MG63 (cell line): Measurements from ENCODE around the gene MAZ. TPM values are rescaled to one million over a fixed set of nuclear protein-coding genes. Genes with fewer than 3 reads are reported as not detected.

Source experiments
- DNase-seq: peaks from one replicate; pipeline ENCODE4 v3.0.0-alpha.2; 2020
- H3K27me3 ChIP-seq: fragments of 250-450 bp; sonication (Bioruptor Pico); 2 replicates; pipeline ENCODE4 v1.5.1; 2020; ENCODE audit warnings: mild to moderate bottlenecking, moderate library complexity
- H3K36me3 ChIP-seq: fragments of 250-450 bp; sonication (Bioruptor Pico); 2 replicates; pipeline ENCODE4 v1.5.1; 2020; ENCODE audit warnings: mild to moderate bottlenecking, moderate library complexity
- H3K4me3 ChIP-seq: fragments of 250-450 bp; sonication (Bioruptor Pico); 2 replicates; pipeline ENCODE4 v1.5.1; 2020; ENCODE audit warnings: mild to moderate bottlenecking, moderate library complexity
- H3K9me3 ChIP-seq: fragments of 250-450 bp; sonication (Bioruptor Pico); 2 replicates; pipeline ENCODE4 v1.5.1; 2020; ENCODE audit warnings: mild to moderate bottlenecking, moderate library complexity
- total RNA-seq: library from RNA; depleted of rRNA; stranded (reverse); fragments of >200 nt; shearing (Covaris generic); gene quantifications from 2 replicates; pipeline ENCODE4 v1.2.3, GENCODE V29; 2014; ENCODE audit warnings: low replicate concordance

The MAZ gene
- total RNA-seq, 1 experiment from 2014 or later = 420 TPM

GRCh38 chr16:29804455-29805231, 1.7 kb upstream of the MAZ start:
- peaks cover 64% of the 10 kb centered on the region for H3K36me3 ChIP-seq
- peak overlapping the region; percentile 70 for H3K4me3 ChIP-seq
- no peaks in the 10 kb centered on the region for H3K9me3 ChIP-seq
- DNase-seq = peak; percentile 91
- H3K27me3 ChIP-seq = no peaks in the 10 kb centered on the region

DNA sequence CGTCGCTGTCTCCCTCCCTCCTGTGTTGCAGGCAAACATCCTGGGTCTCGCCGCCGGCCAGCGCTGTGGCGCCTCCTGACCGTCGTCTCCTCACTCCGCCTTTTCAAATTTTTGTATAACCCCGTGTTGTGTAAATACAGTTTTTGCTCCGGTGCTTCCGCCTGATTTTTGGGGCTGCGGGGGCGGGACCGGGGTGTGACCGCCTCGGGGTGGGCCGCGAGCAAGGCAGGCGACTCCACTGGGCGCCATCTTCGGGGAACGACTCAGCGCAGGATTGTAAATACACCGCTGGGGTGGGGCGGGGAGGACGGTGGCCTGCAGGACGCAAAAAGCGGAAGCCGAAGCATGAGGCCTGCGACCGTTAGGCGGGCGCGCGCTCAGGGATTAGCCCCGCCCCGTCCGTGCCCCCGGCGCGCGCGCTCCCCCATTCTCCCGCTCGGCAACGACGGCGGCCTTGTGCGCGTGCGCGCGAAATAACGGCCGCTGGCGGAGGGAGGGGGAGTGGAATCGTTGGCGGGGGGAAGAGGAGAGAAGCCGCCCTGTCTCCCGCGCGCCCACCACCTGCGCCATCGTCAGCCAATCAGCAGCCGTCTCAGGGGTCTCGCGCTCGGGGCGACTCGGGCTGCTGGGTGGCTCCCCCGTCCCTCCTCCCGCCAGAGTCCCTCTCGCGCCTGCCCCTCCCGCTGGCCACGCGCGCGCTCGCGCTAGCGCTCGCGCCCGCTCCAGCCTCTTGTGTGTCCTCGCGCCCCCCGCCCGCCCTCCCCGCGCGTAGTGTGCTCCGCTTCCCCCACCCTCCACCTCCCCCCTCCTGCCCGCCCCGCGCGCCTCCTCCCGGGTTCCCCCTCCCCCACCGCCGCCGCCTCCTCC, 864 bp upstream of the MAZ start:
- H3K27me3 ChIP-seq = no peaks in the 10 kb centered on the region
- H3K9me3 ChIP-seq = no peaks in the 10 kb centered on the region
- peak; percentile 99 for DNase-seq
- H3K36me3 ChIP-seq = peaks cover 64% of the 10 kb centered on the region
- peak overlapping the region; percentile 70 for H3K4me3 ChIP-seq

- peaks cover 54% of the 10 kb centered on the region for H3K36me3 ChIP-seq
- no peaks in the 10 kb centered on the region for H3K9me3 ChIP-seq
- peak overlapping the region; percentile 72 for H3K4me3 ChIP-seq
- peak; percentile 96 for DNase-seq
- no peaks in the 10 kb centered on the region for H3K27me3 ChIP-seq
Measured at GRCh38 chr16:29806641-29807425, 504 bp downstream of the MAZ start.

DNA sequence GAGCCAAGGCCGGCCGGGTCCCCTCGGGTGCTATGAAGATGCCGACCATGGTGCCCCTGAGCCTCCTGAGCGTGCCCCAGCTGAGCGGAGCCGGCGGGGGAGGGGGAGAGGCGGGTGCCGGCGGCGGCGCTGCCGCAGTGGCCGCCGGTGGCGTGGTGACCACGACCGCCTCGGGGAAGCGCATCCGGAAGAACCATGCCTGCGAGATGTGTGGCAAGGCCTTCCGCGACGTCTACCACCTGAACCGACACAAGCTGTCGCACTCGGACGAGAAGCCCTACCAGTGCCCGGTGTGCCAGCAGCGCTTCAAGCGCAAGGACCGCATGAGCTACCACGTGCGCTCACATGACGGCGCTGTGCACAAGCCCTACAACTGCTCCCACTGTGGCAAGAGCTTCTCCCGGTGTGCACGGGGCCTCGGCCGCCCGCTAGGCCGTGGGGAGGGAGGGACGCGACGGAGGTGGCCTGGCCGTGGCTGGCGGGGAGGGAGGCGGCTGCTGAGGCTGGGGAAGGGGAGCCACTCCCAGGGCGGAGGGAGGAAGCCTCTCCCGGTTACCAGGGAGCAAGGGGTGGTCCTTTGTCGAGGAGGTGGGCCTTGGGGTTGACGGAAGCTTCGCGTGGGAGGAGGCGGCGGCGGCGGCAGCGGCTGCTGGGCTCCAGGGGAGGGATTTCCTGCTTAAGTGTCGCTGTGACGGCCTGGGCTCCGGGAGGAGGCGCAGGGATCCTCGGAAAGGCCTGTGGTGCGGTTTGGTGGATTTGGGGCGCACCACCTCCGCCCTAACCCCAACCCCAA, 1.3 kb downstream of the MAZ start:
- Histone ChIP-seq H3K27me3 (no peaks in the 10 kb centered on the region), H3K9me3 (no peaks in the 10 kb centered on the region), H3K36me3 (peaks cover 49% of the 10 kb centered on the region), H3K4me3 (peak overlapping the region; percentile 72)
- peak; percentile 96 for DNase-seq

- no peak for DNase-seq
- no peaks in the 10 kb centered on the region for H3K9me3 ChIP-seq
- H3K36me3 ChIP-seq = peaks cover 43% of the 10 kb centered on the region
- peak overlapping the region; percentile 72 for H3K4me3 ChIP-seq
- H3K27me3 ChIP-seq = no peaks in the 10 kb centered on the region
Measured at GRCh38 chr16:29808219-29808900, 2.0 kb downstream of the MAZ start.

DNA sequence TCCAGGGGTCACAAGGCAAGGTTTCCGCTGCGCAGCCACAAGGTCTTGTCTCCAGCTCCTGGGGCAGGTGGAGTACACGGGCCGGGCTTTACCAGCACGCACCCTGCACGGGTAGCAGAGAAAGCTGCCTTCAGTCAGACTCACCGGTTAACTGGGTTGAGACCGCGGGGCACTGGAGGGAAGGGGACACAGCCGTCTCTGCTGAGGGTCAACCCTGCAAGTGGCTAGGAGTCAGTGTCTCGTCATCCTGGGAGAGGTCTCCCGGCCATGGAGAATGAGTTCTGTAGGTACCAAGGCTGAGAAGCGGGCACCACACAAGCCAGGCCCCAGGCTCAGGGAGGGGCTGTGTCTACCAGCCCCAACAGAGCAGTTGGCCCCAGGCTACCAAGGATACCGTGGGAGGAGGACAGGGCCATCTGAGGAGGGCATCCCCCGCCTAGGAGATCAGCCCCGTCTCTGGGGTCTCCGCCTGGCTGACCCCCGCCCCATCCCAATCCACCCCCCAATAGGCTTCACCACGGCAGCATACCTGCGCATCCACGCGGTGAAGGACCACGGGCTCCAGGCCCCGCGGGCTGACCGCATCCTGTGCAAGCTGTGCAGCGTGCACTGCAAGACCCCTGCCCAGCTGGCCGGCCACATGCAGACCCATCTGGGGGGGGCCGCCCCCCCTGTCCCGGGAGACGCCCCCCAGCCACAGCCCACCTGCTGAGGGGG, 2.9 kb downstream of the MAZ start:
- no peaks in the 10 kb centered on the region for H3K9me3 ChIP-seq
- peaks cover 39% of the 10 kb centered on the region for H3K36me3 ChIP-seq
- no peaks in the 10 kb centered on the region for H3K27me3 ChIP-seq
- DNase-seq = no peak
- H3K4me3 ChIP-seq = peak overlapping the region; percentile 72

- no peak overlapping the region for H3K4me3 ChIP-seq
- no peaks in the 10 kb centered on the region for H3K27me3 ChIP-seq
- H3K9me3 ChIP-seq = no peaks in the 10 kb centered on the region
- peak; percentile 36 for DNase-seq
- peaks cover 36% of the 10 kb centered on the region for H3K36me3 ChIP-seq
Measured at GRCh38 chr16:29809850-29810698, 3.7 kb downstream of the MAZ start.

DNA sequence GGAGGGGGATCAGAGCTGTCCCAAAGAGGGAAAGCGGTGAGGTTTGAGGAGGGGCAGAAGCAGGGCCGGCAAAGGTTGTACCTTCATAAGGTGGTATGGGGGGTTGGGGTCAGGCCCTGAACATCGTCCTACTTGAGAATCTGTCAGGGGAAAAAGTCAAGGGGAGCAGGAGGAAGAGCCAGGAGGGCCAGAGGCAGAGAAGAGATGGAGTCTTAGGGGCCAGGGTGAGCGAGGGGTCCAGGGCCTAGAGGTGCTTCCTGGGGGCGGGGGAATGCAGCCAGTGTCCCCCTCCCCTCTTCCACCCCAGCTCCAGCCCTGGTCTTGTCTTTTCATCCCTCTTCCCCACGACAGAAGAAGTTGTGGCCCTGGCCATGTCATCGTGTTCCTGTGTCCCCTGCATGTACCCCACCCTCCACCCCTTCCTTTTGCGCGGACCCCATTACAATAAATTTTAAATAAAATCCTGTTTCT, 4.4 kb downstream of the MAZ start:
- H3K27me3 ChIP-seq = no peaks in the 10 kb centered on the region
- DNase-seq = no peak
- no peaks in the 10 kb centered on the region for H3K9me3 ChIP-seq
- H3K36me3 ChIP-seq = peaks cover 35% of the 10 kb centered on the region
- no peak overlapping the region; the same call in 1 of the 2 replicates for H3K4me3 ChIP-seq

GRCh38 chr16:29811170-29811895, 5.0 kb downstream of the MAZ start:
- H3K9me3 ChIP-seq = no peaks in the 10 kb centered on the region
- peaks cover 35% of the 10 kb centered on the region for H3K36me3 ChIP-seq
- H3K27me3 ChIP-seq = no peaks in the 10 kb centered on the region
- DNase-seq = peak; percentile 99
- H3K4me3 ChIP-seq = peak overlapping the region; percentile 53

DNA sequence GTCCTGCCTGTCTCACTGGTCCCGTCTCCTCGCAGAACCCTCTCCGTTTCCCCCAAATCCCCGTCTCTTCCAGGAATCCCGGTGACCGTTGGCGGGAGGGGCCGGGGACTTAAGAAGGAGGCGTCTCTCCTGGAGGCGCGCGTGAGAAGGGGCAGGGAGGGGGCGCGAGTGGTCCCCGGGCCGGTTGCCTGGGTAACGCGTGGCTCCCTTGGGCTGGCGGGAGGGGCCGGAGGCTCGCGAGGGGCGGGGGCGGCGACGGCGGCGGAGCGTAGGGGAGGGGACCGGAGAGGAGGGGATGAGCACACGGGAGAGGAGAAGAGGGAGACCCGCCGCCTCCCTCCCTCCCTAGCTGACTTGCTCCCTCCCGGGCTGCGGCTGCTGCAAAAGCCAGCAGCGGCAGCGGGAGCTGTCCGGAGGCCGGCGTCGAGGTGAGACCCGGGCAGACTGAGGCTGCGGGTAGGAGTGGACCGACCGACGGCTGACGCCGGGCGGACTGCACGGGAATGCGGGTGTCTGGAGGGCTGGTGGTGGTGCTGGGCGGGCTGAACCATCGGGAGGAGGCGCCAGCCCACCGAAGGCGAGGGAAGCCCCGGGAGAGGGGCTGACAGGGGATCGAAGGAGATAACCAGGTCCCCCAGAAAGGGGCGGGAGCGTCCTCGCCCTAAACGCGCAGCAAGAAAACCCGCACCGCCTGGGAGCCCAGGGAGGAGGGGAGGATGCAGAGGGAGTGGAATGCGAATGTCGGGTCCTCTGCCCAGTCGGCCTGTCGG, 5.8 kb downstream of the MAZ start, which contains the start of gene PRRT2:
TSS of gene PRRT2 (plus strand) at position 298 of the 770 bp plus-strand sequence. CDS start 862 bp downstream, outside the sequence.
- Histone ChIP-seq H3K4me3 (peak within 1 kb of the TSS; percentile 53), H3K9me3 (no peaks in the 10 kb centered on the region), H3K36me3 (peaks cover 35% of the 10 kb centered on the region), H3K27me3 (no peaks in the 10 kb centered on the region)
- DNase-seq = peak; percentile 74

DNA sequence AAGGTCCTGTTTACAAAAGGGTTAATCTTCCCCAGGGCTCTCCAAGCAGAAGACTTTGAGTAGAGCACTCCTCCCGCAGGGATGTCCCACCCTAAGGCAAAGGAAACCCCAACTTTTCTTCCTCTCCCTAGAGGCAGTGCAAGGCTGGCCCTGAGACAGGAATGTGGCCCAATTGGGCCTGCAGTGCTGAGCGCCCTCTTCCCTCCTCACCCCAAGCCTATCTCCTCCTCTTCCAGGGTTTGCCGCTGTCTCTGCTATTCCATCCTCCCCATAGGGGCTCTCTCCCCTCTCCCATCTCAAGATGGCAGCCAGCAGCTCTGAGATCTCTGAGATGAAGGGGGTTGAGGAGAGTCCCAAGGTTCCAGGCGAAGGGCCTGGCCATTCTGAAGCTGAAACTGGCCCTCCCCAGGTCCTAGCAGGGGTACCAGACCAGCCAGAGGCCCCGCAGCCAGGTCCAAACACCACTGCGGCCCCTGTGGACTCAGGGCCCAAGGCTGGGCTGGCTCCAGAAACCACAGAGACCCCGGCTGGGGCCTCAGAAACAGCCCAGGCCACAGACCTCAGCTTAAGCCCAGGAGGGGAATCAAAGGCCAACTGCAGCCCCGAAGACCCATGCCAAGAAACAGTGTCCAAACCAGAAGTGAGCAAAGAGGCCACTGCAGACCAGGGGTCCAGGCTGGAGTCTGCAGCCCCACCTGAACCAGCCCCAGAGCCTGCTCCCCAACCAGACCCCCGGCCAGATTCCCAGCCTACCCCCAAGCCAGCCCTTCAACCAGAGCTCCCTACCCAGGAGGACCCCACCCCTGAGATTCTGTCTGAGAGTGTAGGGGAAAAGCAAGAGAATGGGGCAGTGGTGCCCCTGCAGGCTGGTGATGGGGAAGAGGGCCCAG, 6.7 kb downstream of the MAZ start:
- no peaks in the 10 kb centered on the region for H3K27me3 ChIP-seq
- no peak for DNase-seq
- H3K9me3 ChIP-seq = no peaks in the 10 kb centered on the region
- peaks cover 32% of the 10 kb centered on the region for H3K36me3 ChIP-seq
- H3K4me3 ChIP-seq = peak overlapping the region; percentile 53
